GM12878 (cell line): ENCODE results near the gene LIFR.

ENCODE experiments used
- CHD2 ChIP-seq: IDR thresholded peaks from 2 replicates; pipeline ENCODE4 v1.6.1; 2011; ENCODE audit warnings: low read depth, low read length, improper control_type of control experiment, borderline replicate concordance
- EZH2 ChIP-seq: IDR thresholded peaks from 2 replicates; pipeline ENCODE4 v1.6.1; 2012; ENCODE audit warnings: low read depth, mild to moderate bottlenecking, control low read depth, inconsistent platforms, low read length, borderline replicate concordance; ENCODE audit not compliant: control insufficient read depth
- MYC ChIP-seq: IDR thresholded peaks from 2 replicates; pipeline ENCODE4 v1.6.1; 2011; ENCODE audit warnings: mild to moderate bottlenecking, low read length, moderate library complexity, inconsistent platforms; ENCODE audit not compliant: insufficient read depth, insufficient replicate concordance, insufficient read length, severe bottlenecking
- SIX5 ChIP-seq: IDR thresholded peaks from 2 replicates; pipeline ENCODE4 v1.6.1; 2011; ENCODE audit warnings: mild to moderate bottlenecking, low read depth, low read length, moderate library complexity; ENCODE audit not compliant: severe bottlenecking
- TF ChIP-seq, protein P1 (sequence below): IDR thresholded peaks from 2 replicates; pipeline ENCODE4 v1.6.1; 2012; ENCODE audit warnings: mild to moderate bottlenecking, low read depth, low read length
- TF ChIP-seq, protein P2 (sequence below): IDR thresholded peaks from 2 replicates; pipeline ENCODE4 v1.6.1; 2011; ENCODE audit warnings: borderline replicate concordance, low read depth, mild to moderate bottlenecking, moderate library complexity, mixed read lengths, low read length; ENCODE audit not compliant: insufficient read depth; ENCODE audit errors: extremely low read length

DNA sequence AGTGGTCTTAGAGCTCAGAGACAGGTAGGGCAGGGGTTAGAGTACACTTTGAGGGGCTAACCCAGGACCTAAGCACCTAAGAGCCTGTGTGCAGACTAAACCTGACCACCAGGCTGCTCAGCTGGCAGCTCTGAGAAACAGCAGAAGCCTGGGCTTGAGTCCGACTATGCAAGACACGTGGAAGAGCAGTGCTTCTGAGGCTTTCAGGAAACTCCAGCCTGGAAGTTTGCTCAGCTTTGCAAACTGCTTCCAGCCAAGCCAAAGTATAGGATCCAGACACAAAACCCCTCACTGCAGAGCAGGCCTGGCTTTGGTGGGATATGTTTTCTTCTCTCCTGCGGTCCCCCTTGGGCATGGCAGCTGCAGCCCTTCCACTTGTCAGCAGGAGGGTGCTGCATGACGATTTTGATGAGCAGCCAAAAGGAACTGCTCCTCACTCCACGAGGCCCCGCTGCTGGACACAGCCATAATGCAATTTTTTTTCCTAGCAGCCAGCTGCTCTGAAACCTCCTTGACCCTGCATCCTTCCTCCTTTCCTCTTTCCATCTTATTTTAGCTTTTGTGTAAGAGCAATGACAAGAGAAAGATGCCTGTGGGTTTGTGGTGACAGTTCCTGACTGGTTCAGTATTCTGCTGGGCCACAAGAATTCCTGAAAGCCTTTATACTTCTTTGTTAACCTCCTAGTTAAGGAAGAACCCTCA is 123.1 kb downstream of the LIFR start:
- TF ChIP-seq CHD2 (no peak), MYC (no peak), SIX5 (no peak), EZH2 (no peak)
- TF ChIP-seq, protein P1, sequence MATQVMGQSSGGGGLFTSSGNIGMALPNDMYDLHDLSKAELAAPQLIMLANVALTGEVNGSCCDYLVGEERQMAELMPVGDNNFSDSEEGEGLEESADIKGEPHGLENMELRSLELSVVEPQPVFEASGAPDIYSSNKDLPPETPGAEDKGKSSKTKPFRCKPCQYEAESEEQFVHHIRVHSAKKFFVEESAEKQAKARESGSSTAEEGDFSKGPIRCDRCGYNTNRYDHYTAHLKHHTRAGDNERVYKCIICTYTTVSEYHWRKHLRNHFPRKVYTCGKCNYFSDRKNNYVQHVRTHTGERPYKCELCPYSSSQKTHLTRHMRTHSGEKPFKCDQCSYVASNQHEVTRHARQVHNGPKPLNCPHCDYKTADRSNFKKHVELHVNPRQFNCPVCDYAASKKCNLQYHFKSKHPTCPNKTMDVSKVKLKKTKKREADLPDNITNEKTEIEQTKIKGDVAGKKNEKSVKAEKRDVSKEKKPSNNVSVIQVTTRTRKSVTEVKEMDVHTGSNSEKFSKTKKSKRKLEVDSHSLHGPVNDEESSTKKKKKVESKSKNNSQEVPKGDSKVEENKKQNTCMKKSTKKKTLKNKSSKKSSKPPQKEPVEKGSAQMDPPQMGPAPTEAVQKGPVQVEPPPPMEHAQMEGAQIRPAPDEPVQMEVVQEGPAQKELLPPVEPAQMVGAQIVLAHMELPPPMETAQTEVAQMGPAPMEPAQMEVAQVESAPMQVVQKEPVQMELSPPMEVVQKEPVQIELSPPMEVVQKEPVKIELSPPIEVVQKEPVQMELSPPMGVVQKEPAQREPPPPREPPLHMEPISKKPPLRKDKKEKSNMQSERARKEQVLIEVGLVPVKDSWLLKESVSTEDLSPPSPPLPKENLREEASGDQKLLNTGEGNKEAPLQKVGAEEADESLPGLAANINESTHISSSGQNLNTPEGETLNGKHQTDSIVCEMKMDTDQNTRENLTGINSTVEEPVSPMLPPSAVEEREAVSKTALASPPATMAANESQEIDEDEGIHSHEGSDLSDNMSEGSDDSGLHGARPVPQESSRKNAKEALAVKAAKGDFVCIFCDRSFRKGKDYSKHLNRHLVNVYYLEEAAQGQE, result no peak
- TF ChIP-seq, protein P2, sequence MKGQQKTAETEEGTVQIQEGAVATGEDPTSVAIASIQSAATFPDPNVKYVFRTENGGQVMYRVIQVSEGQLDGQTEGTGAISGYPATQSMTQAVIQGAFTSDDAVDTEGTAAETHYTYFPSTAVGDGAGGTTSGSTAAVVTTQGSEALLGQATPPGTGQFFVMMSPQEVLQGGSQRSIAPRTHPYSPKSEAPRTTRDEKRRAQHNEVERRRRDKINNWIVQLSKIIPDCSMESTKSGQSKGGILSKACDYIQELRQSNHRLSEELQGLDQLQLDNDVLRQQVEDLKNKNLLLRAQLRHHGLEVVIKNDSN, result no peak
